ENCODE results near the gene HOPX.
"Not testable (repeated sequence)": the region's sequence is repeated elsewhere in the genome, so short reads cannot be mapped to it uniquely, and the experiment has no call there.

Gene HOPX, protein sequence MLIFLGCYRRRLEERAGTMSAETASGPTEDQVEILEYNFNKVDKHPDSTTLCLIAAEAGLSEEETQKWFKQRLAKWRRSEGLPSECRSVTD

GRCh38 chr4:56681158-56681852, at the start of gene HOPX:
Gene HOPX (minus strand): TSS chr4:56681296. CDS start chr4:56657816, 23,480 bp downstream.
- H3K36me3 Mint-ChIP-seq (ENCODE audit: low read depth): no peaks in the 10 kb centered on the region
- H3K4me3 Mint-ChIP-seq: peak within 1 kb of the TSS; percentile 49
- H3K4me1 Mint-ChIP-seq (ENCODE audit: low read depth): peaks cover 35% of the 10 kb centered on the region
- no peaks in the 10 kb centered on the region for H3K9me3 Mint-ChIP-seq
- H3K27me3 Mint-ChIP-seq: peaks cover 33% of the 10 kb centered on the region
- DNase-seq: peak; percentile 76
- peak within 1 kb of the TSS; percentile 23 for H3K27ac Mint-ChIP-seq

DNA sequence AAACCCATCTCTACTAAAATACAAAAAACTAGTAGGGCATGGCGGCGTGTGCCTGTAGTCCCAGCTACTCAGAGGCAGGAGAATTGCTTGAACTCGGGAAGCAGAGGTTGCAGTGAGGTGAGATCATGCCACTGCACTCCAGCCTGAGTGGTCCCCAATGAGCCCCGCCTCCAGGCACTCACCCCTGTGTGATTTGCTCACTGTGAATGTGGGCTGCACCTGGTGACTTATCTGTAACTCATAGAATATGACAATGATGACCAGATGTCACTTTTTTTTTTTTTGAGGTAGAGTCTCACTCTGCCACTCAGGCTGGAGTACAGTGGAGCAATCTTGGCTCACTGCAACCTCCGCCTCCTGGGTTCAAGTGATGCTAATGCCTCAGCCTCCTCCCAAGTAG, 49.0 kb upstream of the HOPX start:
- no peaks in the 10 kb centered on the region for H3K36me3 Mint-ChIP-seq (ENCODE audit: low read depth)
- H3K27ac Mint-ChIP-seq: no peak overlapping the region
- no peak for DNase-seq
- H3K27me3 Mint-ChIP-seq: no peaks in the 10 kb centered on the region
- H3K9me3 Mint-ChIP-seq: no peaks in the 10 kb centered on the region
- H3K4me1 Mint-ChIP-seq (ENCODE audit: low read depth): no peaks in the 10 kb centered on the region
- H3K4me3 Mint-ChIP-seq: no peak overlapping the region

- Mint-ChIP-seq H3K9me3 (peaks cover 1% of the 10 kb centered on the region), H3K27me3 (no peaks in the 10 kb centered on the region), H3K4me1 (ENCODE audit: low read depth) (peaks cover 9% of the 10 kb centered on the region), H3K36me3 (ENCODE audit: low read depth) (no peaks in the 10 kb centered on the region), H3K4me3 (no peak overlapping the region), H3K27ac (no peak overlapping the region)
- no peak for DNase-seq
Observed at GRCh38 chr4:56728512-56728911, 47.4 kb upstream of the HOPX start.

DNA sequence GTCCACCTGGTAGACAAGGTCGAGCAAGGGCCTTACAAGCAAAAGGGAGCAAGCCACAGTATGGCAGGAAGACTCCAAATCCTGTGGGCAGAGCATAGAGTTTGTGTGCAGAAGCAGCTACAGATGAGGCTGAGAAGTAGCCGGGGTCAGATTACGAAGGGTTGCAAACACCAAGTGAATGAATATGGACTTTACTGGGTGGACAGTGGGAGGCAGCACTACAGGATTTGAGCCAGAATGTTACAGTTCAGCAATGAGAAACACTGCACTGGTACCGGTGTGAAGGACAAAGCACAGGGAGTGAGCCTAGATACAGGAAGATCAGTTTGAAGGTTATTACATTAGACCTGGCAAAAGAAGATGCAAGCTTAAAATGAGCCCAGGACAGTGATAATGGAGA, 46.1 kb upstream of the HOPX start:
- Mint-ChIP-seq H3K27ac (no peak overlapping the region), H3K4me1 (ENCODE audit: low read depth) (peaks cover 23% of the 10 kb centered on the region), H3K36me3 (ENCODE audit: low read depth) (no peaks in the 10 kb centered on the region), H3K9me3 (peaks cover 1% of the 10 kb centered on the region), H3K27me3 (no peaks in the 10 kb centered on the region), H3K4me3 (no peak overlapping the region)
- DNase-seq: no peak

- not testable (repeated sequence) for H3K27ac Mint-ChIP-seq; H3K9me3 Mint-ChIP-seq; H3K27me3 Mint-ChIP-seq; H3K4me3 Mint-ChIP-seq; DNase-seq; H3K36me3 Mint-ChIP-seq (ENCODE audit: low read depth)
- H3K4me1 Mint-ChIP-seq (ENCODE audit: low read depth): peaks cover 23% of the 10 kb centered on the region
Observed at GRCh38 chr4:56726593-56726992, 45.5 kb upstream of the HOPX start.

DNA sequence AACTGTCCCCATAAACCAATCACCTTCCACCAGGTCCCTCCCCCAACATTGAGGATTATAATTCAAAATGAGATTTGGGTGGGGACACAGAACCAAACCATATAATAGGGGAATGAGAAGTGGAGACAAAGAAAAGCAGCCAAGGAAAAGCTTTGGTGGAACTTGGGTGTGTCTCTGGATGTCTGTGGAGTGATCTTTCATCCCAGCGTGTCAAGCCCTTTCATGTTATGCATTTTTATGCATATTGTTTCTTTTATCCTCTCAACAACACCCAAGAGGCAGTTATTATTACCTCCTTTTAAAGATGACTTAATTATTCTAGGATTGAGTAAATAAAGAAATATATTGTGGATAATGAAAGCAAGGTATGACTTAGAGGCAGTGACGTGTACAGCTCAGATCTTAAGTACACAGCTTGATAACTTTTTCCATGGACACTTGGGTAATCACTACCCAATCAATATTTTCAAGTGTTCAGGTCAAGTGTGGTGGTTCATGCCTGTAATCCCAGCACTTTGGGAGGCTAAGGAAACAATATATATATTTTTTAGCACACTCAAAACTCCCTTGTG, 42.6 kb upstream of the HOPX start:
- Mint-ChIP-seq H3K36me3 (ENCODE audit: low read depth) (no peaks in the 10 kb centered on the region), H3K4me3 (no peak overlapping the region), H3K27ac (peak overlapping the region; percentile 80), H3K9me3 (peaks cover 1% of the 10 kb centered on the region), H3K27me3 (no peaks in the 10 kb centered on the region), H3K4me1 (ENCODE audit: low read depth) (peaks cover 23% of the 10 kb centered on the region)
- DNase-seq: no peak

GRCh38 chr4:56723201-56723605, 42.1 kb upstream of the HOPX start:
- H3K9me3 Mint-ChIP-seq: peaks cover 1% of the 10 kb centered on the region
- H3K36me3 Mint-ChIP-seq (ENCODE audit: low read depth): no peaks in the 10 kb centered on the region
- peak overlapping the region; percentile 80 for H3K27ac Mint-ChIP-seq
- H3K27me3 Mint-ChIP-seq: no peaks in the 10 kb centered on the region
- DNase-seq: peak; percentile 60
- H3K4me1 Mint-ChIP-seq (ENCODE audit: low read depth): peaks cover 23% of the 10 kb centered on the region
- peak overlapping the region; percentile 8 for H3K4me3 Mint-ChIP-seq

- Mint-ChIP-seq H3K27ac (no peak overlapping the region), H3K4me3 (no peak overlapping the region), H3K27me3 (no peaks in the 10 kb centered on the region), H3K9me3 (peaks cover 3% of the 10 kb centered on the region), H3K4me1 (ENCODE audit: low read depth) (no peaks in the 10 kb centered on the region), H3K36me3 (ENCODE audit: low read depth) (no peaks in the 10 kb centered on the region)
- DNase-seq: no peak
Observed at GRCh38 chr4:56708146-56708545, 27.1 kb upstream of the HOPX start.

- no peak overlapping the region for H3K27ac Mint-ChIP-seq
- H3K9me3 Mint-ChIP-seq: no peaks in the 10 kb centered on the region
- DNase-seq: no peak
- H3K4me3 Mint-ChIP-seq: no peak overlapping the region
- no peaks in the 10 kb centered on the region for H3K4me1 Mint-ChIP-seq (ENCODE audit: low read depth)
- no peaks in the 10 kb centered on the region for H3K27me3 Mint-ChIP-seq
- no peaks in the 10 kb centered on the region for H3K36me3 Mint-ChIP-seq (ENCODE audit: low read depth)
Observed at GRCh38 chr4:56705966-56706365, 24.9 kb upstream of the HOPX start.

GRCh38 chr4:56705334-56705733, 24.2 kb upstream of the HOPX start:
- Mint-ChIP-seq H3K4me3 (no peak overlapping the region), H3K4me1 (ENCODE audit: low read depth) (no peaks in the 10 kb centered on the region), H3K27me3 (no peaks in the 10 kb centered on the region), H3K36me3 (ENCODE audit: low read depth) (no peaks in the 10 kb centered on the region), H3K9me3 (no peaks in the 10 kb centered on the region), H3K27ac (no peak overlapping the region)
- DNase-seq: no peak

GRCh38 chr4:56704089-56704871, 23.2 kb upstream of the HOPX start:
- no peaks in the 10 kb centered on the region for H3K9me3 Mint-ChIP-seq
- no peak overlapping the region for H3K27ac Mint-ChIP-seq
- H3K4me3 Mint-ChIP-seq: no peak overlapping the region
- no peak for DNase-seq
- H3K36me3 Mint-ChIP-seq (ENCODE audit: low read depth): no peaks in the 10 kb centered on the region
- no peaks in the 10 kb centered on the region for H3K4me1 Mint-ChIP-seq (ENCODE audit: low read depth)
- no peaks in the 10 kb centered on the region for H3K27me3 Mint-ChIP-seq

DNA sequence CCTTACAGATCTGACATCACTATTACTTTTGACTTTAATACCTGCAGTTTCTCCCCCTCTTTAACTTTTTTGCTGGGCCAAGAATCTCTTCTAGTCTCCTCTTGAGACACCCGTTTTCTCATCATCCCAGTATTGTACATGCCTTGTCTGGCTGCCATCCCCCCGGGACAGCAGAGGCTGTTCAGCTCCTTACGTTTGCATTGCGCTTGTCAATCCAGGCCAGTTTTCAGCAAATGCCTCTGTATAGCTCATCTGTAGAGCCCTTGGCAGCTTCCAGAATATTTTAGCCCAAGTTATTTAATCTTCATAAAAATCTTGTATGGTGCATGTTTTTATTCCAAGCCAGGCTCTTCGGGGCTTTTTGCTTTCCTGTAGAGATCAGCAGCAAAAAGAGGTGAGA, 22.3 kb upstream of the HOPX start:
- no peaks in the 10 kb centered on the region for H3K27me3 Mint-ChIP-seq
- no peak overlapping the region for H3K27ac Mint-ChIP-seq
- DNase-seq: no peak

DNA sequence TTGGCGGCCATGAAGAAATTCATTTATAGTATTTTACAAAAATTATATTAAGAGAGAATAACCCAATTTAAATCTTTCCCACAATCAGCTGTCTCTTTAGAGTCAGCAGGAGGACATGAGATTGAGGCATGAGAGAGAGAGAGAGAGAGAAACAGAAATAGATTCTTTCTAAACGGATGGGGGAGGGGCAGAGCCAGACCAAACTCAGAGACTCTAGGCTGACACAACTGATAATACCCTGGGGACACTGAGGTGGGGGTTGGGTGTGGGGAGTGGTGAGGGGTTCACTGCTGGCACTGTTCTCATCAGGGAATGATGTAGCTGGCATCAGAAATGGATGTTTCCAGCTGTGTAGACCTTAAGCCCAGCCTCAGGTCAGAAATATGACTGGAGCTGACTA, 20.5 kb upstream of the HOPX start:
- Mint-ChIP-seq H3K27me3 (no peaks in the 10 kb centered on the region), H3K9me3 (no peaks in the 10 kb centered on the region), H3K4me1 (ENCODE audit: low read depth) (peaks cover 5% of the 10 kb centered on the region), H3K4me3 (no peak overlapping the region), H3K36me3 (ENCODE audit: low read depth) (no peaks in the 10 kb centered on the region), H3K27ac (no peak overlapping the region)
- DNase-seq: no peak

More for the DNA sequence above, 22.3 kb upstream of the HOPX start:
- Mint-ChIP-seq H3K4me1 (ENCODE audit: low read depth) (no peaks in the 10 kb centered on the region), H3K9me3 (no peaks in the 10 kb centered on the region), H3K4me3 (no peak overlapping the region), H3K36me3 (ENCODE audit: low read depth) (no peaks in the 10 kb centered on the region)

- no peaks in the 10 kb centered on the region for H3K36me3 Mint-ChIP-seq (ENCODE audit: low read depth)
- no peak overlapping the region for H3K27ac Mint-ChIP-seq
- H3K27me3 Mint-ChIP-seq: no peaks in the 10 kb centered on the region
- H3K9me3 Mint-ChIP-seq: no peaks in the 10 kb centered on the region
- peaks cover 5% of the 10 kb centered on the region for H3K4me1 Mint-ChIP-seq (ENCODE audit: low read depth)
- H3K4me3 Mint-ChIP-seq: no peak overlapping the region
- no peak for DNase-seq
Observed at GRCh38 chr4:56701161-56701480, 20.0 kb upstream of the HOPX start.

DNA sequence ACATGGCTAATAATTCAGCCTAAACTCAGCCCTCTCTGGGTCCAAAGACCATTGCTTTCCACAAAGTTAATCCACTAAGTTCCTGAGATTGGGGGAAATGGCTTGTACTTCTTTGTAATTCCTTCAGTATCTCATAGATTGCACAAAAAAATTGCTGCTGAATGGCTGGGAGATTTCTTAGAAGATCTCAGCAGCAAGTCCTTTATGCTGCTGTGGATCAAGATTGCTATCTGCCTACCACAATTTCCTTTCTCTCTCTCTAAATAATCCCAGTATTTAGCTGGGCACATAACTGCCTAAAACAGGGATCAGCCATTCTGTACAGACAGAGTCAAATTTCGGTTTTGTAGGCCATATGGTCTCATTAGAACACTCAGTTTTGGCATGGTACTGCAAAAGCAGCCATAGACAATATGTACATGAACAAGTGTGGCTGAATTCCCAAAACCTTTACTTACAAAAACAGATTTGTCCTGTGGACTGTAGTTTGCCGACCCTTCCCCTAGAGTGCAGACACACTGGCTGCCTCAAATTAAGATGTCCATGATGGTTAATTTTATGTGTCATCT, 18.5 kb upstream of the HOPX start:
- Mint-ChIP-seq H3K36me3 (ENCODE audit: low read depth) (no peaks in the 10 kb centered on the region), H3K4me1 (ENCODE audit: low read depth) (peaks cover 5% of the 10 kb centered on the region), H3K27me3 (no peaks in the 10 kb centered on the region), H3K9me3 (no peaks in the 10 kb centered on the region), H3K27ac (no peak overlapping the region), H3K4me3 (no peak overlapping the region)
- no peak for DNase-seq
